Sigmoid colon (tissue), 3 donors: ENCODE measurements around the gene ZNF688.

Experiments
- POLR2A ChIP-seq, 2 donors: fragments of 450-650 bp; IDR thresholded peaks; one replicate each; pipeline ENCODE4 v1.6.1; 2016; ENCODE audit warnings: antibody characterized with exemption in 2 of 2, mild to moderate bottlenecking in 2 of 2, moderate library complexity in 2 of 2
- TF ChIP-seq, protein P1 (sequence below), 4 experiments: fragments of 450-650 bp in 3 of 4; fragments of 200-600 bp in 1 of 4; IDR thresholded peaks; one replicate each; pipeline ENCODE4 v1.5.1; 2016 to 2019; ENCODE audit warnings: antibody characterized with exemption in 4 of 4, mild to moderate bottlenecking in 3 of 4, moderate library complexity in 2 of 4

DNA sequence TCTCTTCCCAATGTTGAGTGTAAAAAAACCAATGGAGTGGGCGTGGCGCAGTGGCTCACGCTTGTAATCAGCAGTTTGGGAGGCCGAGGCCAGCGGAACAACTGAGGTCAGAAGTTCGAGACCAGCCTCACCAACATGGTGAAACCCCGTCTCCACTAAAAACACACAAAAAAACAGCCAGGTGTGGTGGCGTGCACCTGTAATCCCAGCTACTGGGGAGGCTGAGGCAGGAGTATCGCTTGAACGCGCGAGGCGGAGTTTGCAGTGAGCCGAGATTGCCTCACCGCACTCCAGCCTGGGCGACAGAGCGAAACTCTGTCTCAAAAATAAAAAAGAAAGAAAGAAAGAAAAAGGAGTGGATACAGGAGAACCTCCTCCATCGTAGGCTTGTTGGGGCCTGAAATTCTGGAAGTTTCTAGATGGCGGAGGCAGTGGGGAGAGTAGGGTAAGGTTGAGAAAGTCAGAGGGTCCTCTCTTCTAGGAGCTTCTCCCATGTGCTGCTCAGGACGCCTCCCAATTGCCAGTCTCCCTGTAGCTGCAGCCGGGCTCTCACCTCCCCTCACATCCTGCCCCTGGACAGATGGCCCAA, 12.6 kb downstream of the ZNF688 start:
- no peak for TF ChIP-seq POLR2A (IDR thresholded peaks at IDR 0.05)
- TF ChIP-seq, protein P1, sequence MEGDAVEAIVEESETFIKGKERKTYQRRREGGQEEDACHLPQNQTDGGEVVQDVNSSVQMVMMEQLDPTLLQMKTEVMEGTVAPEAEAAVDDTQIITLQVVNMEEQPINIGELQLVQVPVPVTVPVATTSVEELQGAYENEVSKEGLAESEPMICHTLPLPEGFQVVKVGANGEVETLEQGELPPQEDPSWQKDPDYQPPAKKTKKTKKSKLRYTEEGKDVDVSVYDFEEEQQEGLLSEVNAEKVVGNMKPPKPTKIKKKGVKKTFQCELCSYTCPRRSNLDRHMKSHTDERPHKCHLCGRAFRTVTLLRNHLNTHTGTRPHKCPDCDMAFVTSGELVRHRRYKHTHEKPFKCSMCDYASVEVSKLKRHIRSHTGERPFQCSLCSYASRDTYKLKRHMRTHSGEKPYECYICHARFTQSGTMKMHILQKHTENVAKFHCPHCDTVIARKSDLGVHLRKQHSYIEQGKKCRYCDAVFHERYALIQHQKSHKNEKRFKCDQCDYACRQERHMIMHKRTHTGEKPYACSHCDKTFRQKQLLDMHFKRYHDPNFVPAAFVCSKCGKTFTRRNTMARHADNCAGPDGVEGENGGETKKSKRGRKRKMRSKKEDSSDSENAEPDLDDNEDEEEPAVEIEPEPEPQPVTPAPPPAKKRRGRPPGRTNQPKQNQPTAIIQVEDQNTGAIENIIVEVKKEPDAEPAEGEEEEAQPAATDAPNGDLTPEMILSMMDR (IDR thresholded peaks at IDR 0.05): no peak
